Activated T-helper 17 cell treated with anti-CD3 and anti-CD28 coated beads, Interleukin-2, amount 50 U/mL, for 72 hours (primary cell): ENCODE measurements around the gene HTR3E. TPM values are rescaled to one million over a fixed set of nuclear protein-coding genes. Genes with fewer than 3 reads are reported as not detected.
"Not testable (repeated sequence)": the region's sequence is repeated elsewhere in the genome, so short reads cannot be mapped to it uniquely, and the experiment has no call there.

Source experiments
- ATAC-seq: fragments of 150-1000 bp; cut with Tn5 transposase; replicated peaks from 2 replicates; pipeline ENCODE4 v1.10.0; 2021; ENCODE audit warnings: mild to moderate bottlenecking, moderate library complexity
- H3K27ac Mint-ChIP-seq: one replicate; pipeline ENCODE4 v1.8.0; 2022; ENCODE audit warnings: mixed read lengths
- H3K27me3 Mint-ChIP-seq: one replicate; pipeline ENCODE4 v1.8.0; 2022; ENCODE audit warnings: mixed read lengths
- H3K36me3 Mint-ChIP-seq: one replicate; pipeline ENCODE4 v1.8.0; 2022; ENCODE audit warnings: low read depth, mild to moderate bottlenecking, mixed read lengths
- H3K4me1 Mint-ChIP-seq: one replicate; pipeline ENCODE4 v1.8.0; 2022; ENCODE audit warnings: mixed read lengths
- H3K4me3 Mint-ChIP-seq: one replicate; pipeline ENCODE4 v1.8.0; 2022; ENCODE audit warnings: mild to moderate bottlenecking, mixed read lengths
- H3K9me3 Mint-ChIP-seq: one replicate; pipeline ENCODE4 v1.8.0; 2022; ENCODE audit warnings: mixed read lengths
- total RNA-seq, 2 donors: library from RNA; stranded (reverse); gene quantifications; one replicate each; pipeline ENCODE4 v1.2.3, GENCODE V29; 2022

Gene HTR3E
- total RNA-seq, 2 donors from 2014 or later = not detected

GRCh38 chr3:184133840-184134745 is 37.2 kb downstream of the HTR3E start:
- H3K4me1 Mint-ChIP-seq = peaks cover 14% of the 10 kb centered on the region
- H3K27ac Mint-ChIP-seq = peak overlapping the region; percentile 98
- peaks cover 43% of the 10 kb centered on the region for H3K36me3 Mint-ChIP-seq
- H3K4me3 Mint-ChIP-seq = peak overlapping the region; percentile 99
- peak; percentile 46 for ATAC-seq
- no peaks in the 10 kb centered on the region for H3K27me3 Mint-ChIP-seq
- no peaks in the 10 kb centered on the region for H3K9me3 Mint-ChIP-seq

GRCh38 chr3:184134746-184135148 is 37.9 kb downstream of the HTR3E start:
- H3K4me1 Mint-ChIP-seq = peaks cover 14% of the 10 kb centered on the region
- H3K27me3 Mint-ChIP-seq = no peaks in the 10 kb centered on the region
- peak overlapping the region; percentile 99 for H3K4me3 Mint-ChIP-seq
- H3K27ac Mint-ChIP-seq = peak overlapping the region; percentile 98
- peaks cover 49% of the 10 kb centered on the region for H3K36me3 Mint-ChIP-seq
- H3K9me3 Mint-ChIP-seq = no peaks in the 10 kb centered on the region
- ATAC-seq = peak; percentile 46

GRCh38 chr3:184135149-184135910 is 38.5 kb downstream of the HTR3E start, which contains the start of gene EIF2B5:
EIF2B5 (plus strand) TSS chr3:184135358; CDS start chr3:184135386, 28 bp downstream.
- Mint-ChIP-seq H3K4me1 (peaks cover 19% of the 10 kb centered on the region), H3K36me3 (peaks cover 55% of the 10 kb centered on the region), H3K27ac (peak within 1 kb of the TSS; percentile 98), H3K27me3 (no peaks in the 10 kb centered on the region), H3K4me3 (peak within 1 kb of the TSS; percentile 99), H3K9me3 (no peaks in the 10 kb centered on the region)
- peak; percentile 92 for ATAC-seq

GRCh38 chr3:184135911-184136260 is 39.0 kb downstream of the HTR3E start:
- Mint-ChIP-seq H3K27me3 (no peaks in the 10 kb centered on the region), H3K36me3 (peaks cover 61% of the 10 kb centered on the region), H3K27ac (peak overlapping the region; percentile 98), H3K4me3 (peak overlapping the region; percentile 99), H3K4me1 (peaks cover 20% of the 10 kb centered on the region), H3K9me3 (no peaks in the 10 kb centered on the region)
- ATAC-seq = no peak

- Mint-ChIP-seq H3K4me1 (peaks cover 20% of the 10 kb centered on the region), H3K27ac (no peak overlapping the region), H3K36me3 (peaks cover 100% of the 10 kb centered on the region), H3K27me3 (no peaks in the 10 kb centered on the region), H3K9me3 (no peaks in the 10 kb centered on the region), H3K4me3 (no peak overlapping the region)
- no peak for ATAC-seq
Observed at GRCh38 chr3:184140436-184140835, 43.6 kb downstream of the HTR3E start.

- Mint-ChIP-seq H3K27me3 (no peaks in the 10 kb centered on the region), H3K27ac (no peak overlapping the region), H3K9me3 (no peaks in the 10 kb centered on the region), H3K4me1 (peaks cover 9% of the 10 kb centered on the region), H3K4me3 (no peak overlapping the region), H3K36me3 (peaks cover 99% of the 10 kb centered on the region)
- no peak for ATAC-seq
Observed at GRCh38 chr3:184142199-184142598, 45.3 kb downstream of the HTR3E start.

- H3K27me3 Mint-ChIP-seq = no peaks in the 10 kb centered on the region
- peak; percentile 66 for ATAC-seq
- H3K4me3 Mint-ChIP-seq = no peak overlapping the region
- H3K4me1 Mint-ChIP-seq = peaks cover 6% of the 10 kb centered on the region
- H3K9me3 Mint-ChIP-seq = no peaks in the 10 kb centered on the region
- peak overlapping the region; percentile 5 for H3K27ac Mint-ChIP-seq
- H3K36me3 Mint-ChIP-seq = peaks cover 87% of the 10 kb centered on the region
Observed at GRCh38 chr3:184143327-184143726, 46.5 kb downstream of the HTR3E start.

GRCh38 chr3:184144505-184144904 is 47.6 kb downstream of the HTR3E start:
- H3K9me3 Mint-ChIP-seq = no peaks in the 10 kb centered on the region
- H3K4me1 Mint-ChIP-seq = peaks cover 6% of the 10 kb centered on the region
- H3K4me3 Mint-ChIP-seq = no peak overlapping the region
- peaks cover 76% of the 10 kb centered on the region for H3K36me3 Mint-ChIP-seq
- no peak overlapping the region for H3K27ac Mint-ChIP-seq
- ATAC-seq = no peak
- no peaks in the 10 kb centered on the region for H3K27me3 Mint-ChIP-seq

- no peak overlapping the region for H3K27ac Mint-ChIP-seq
- ATAC-seq = peak; percentile 81
Observed at GRCh38 chr3:184145111-184145524, 48.3 kb downstream of the HTR3E start.

GRCh38 chr3:184145751-184146270 is 48.9 kb downstream of the HTR3E start:
- H3K27ac Mint-ChIP-seq = no peak overlapping the region
- H3K4me1 Mint-ChIP-seq = no peaks in the 10 kb centered on the region
- H3K36me3 Mint-ChIP-seq = peaks cover 62% of the 10 kb centered on the region
- H3K4me3 Mint-ChIP-seq = no peak overlapping the region
- ATAC-seq = no peak
- H3K27me3 Mint-ChIP-seq = no peaks in the 10 kb centered on the region
- H3K9me3 Mint-ChIP-seq = no peaks in the 10 kb centered on the region

More at GRCh38 chr3:184145111-184145524, 48.3 kb downstream of the HTR3E start:
- Mint-ChIP-seq H3K4me3 (no peak overlapping the region), H3K27me3 (no peaks in the 10 kb centered on the region), H3K9me3 (no peaks in the 10 kb centered on the region), H3K36me3 (peaks cover 69% of the 10 kb centered on the region), H3K4me1 (peaks cover 4% of the 10 kb centered on the region)

- Mint-ChIP-seq H3K27me3 (no peaks in the 10 kb centered on the region), H3K36me3 (peaks cover 40% of the 10 kb centered on the region), H3K27ac (no peak overlapping the region), H3K4me3 (no peak overlapping the region), H3K4me1 (no peaks in the 10 kb centered on the region), H3K9me3 (no peaks in the 10 kb centered on the region)
- no peak for ATAC-seq
Observed at GRCh38 chr3:184148076-184148475, 51.2 kb downstream of the HTR3E start.

- no peaks in the 10 kb centered on the region for H3K4me1 Mint-ChIP-seq
- H3K27ac Mint-ChIP-seq = no peak overlapping the region
- ATAC-seq = no peak
- no peaks in the 10 kb centered on the region for H3K9me3 Mint-ChIP-seq
- H3K4me3 Mint-ChIP-seq = no peak overlapping the region
- H3K36me3 Mint-ChIP-seq = peaks cover 29% of the 10 kb centered on the region
- no peaks in the 10 kb centered on the region for H3K27me3 Mint-ChIP-seq
Observed at GRCh38 chr3:184149123-184149522, 52.3 kb downstream of the HTR3E start.

GRCh38 chr3:184149770-184150169 is 52.9 kb downstream of the HTR3E start:
- H3K36me3 Mint-ChIP-seq = peaks cover 23% of the 10 kb centered on the region
- not testable (repeated sequence) for ATAC-seq, H3K27me3 Mint-ChIP-seq, H3K4me1 Mint-ChIP-seq, H3K9me3 Mint-ChIP-seq, H3K27ac Mint-ChIP-seq, H3K4me3 Mint-ChIP-seq

GRCh38 chr3:184154885-184155643 is 58.2 kb downstream of the HTR3E start, which contains the start of gene DVL3:
DVL3 (plus strand) TSS chr3:184155377; CDS start chr3:184155636, 259 bp downstream.
- H3K4me3 Mint-ChIP-seq = peak within 1 kb of the TSS; percentile 94
- peak; percentile 83 for ATAC-seq
- H3K27me3 Mint-ChIP-seq = no peaks in the 10 kb centered on the region
- H3K27ac Mint-ChIP-seq = peak within 1 kb of the TSS; percentile 92
- peaks cover 5% of the 10 kb centered on the region for H3K36me3 Mint-ChIP-seq
- H3K4me1 Mint-ChIP-seq = peaks cover 5% of the 10 kb centered on the region
- no peaks in the 10 kb centered on the region for H3K9me3 Mint-ChIP-seq
